NCI-H82 treated with DMSO at 0.1 percent for 48 hours (cell line): ENCODE measurements around the gene TKTL1.
"Not testable (repeated sequence)": the region's sequence is repeated elsewhere in the genome, so short reads cannot be mapped to it uniquely, and the experiment has no call there.

Experiments
- DNase-seq: peaks from one replicate; lab custom pipeline; 2025; ENCODE audit not compliant: unreplicated experiment; lab: John Stamatoyannopoulos, UW

Gene TKTL1, protein sequence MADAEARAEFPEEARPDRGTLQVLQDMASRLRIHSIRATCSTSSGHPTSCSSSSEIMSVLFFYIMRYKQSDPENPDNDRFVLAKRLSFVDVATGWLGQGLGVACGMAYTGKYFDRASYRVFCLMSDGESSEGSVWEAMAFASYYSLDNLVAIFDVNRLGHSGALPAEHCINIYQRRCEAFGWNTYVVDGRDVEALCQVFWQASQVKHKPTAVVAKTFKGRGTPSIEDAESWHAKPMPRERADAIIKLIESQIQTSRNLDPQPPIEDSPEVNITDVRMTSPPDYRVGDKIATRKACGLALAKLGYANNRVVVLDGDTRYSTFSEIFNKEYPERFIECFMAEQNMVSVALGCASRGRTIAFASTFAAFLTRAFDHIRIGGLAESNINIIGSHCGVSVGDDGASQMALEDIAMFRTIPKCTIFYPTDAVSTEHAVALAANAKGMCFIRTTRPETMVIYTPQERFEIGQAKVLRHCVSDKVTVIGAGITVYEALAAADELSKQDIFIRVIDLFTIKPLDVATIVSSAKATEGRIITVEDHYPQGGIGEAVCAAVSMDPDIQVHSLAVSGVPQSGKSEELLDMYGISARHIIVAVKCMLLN

DNA sequence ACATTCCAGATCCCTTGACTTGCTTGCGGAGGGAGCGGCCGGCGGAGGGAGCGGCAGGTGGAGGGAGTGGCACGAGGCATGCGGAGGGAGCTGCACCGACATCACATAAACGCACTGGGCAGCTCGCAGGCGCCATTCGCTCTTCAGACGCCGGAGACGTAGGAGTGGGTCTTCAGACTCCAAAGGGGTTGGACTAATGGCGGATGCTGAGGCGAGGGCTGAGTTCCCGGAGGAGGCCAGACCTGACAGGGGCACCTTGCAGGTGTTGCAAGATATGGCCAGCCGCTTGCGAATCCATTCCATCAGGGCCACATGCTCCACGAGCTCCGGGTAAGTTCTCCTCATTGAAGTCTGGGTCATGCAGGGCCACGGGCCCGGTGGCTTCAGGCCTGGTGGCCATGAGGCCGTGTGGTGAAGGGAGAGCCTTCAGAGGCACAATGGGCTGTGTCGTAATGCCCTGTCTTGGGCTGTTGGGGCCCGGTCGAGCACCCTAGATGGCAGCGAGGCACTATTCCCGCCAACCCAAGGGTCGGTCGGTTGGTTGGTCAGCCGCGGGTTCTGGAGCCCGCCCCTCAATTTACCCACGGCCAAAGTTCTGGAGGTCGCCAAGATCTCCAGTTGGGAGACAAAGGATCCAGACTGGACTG lies at the start of gene TKTL1:
TSS of gene TKTL1 (plus strand) at position 132 of the 647 bp plus-strand sequence. CDS start at position 197, 65 bp downstream.
- DNase-seq: no peak

DNA sequence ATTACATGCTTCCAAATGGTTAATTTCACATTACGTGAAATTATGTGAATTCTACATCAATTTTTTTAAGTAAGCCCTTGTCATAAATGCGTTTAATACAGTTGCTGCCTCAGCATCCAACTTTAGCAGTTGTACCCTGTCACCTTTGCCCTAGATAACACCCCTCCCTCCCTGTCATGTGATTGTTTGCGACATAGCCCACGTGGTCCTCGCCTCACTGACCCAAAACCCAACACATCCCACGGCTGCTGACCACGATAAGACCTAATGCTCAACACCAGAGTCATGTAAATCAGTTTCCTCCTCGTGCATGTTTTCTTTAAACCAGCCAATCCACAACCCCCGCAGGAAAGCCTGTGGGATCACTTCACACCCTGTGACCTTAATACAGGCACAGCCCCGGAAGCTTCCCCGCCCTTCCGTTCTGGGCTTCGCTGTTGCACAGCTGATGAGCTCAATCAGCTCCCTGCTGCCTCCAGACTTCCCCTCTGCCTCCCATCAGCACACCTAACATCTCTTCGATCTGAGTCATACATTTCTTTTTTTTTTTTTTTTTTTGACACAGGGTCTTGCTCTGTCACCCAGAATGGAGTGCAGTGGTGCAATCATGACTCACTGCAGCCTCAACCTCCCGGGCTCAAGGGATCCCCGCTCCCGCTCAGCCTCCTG lies 48.1 kb upstream of the TKTL1 start:
- DNase-seq: not testable (repeated sequence)

DNA sequence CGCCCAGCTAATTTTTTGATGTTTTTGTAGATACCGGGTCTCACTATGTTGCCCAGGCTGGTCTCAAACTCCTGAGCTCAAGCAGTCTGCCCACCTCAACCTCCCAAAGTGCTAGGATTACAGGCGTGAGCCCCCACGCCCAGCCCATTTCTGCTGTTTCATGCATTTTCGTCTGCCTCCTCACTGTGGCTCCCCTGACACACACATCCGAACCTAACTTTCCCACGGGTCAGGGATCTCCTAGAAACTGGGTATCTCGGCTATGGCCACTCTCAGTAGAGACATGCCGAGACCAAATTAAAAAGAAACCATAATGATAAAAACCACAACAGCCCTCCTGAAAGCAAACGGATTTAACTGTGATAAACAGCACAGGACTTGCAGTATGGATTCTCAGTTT lies 47.5 kb upstream of the TKTL1 start:
- not testable (repeated sequence) for DNase-seq

DNA sequence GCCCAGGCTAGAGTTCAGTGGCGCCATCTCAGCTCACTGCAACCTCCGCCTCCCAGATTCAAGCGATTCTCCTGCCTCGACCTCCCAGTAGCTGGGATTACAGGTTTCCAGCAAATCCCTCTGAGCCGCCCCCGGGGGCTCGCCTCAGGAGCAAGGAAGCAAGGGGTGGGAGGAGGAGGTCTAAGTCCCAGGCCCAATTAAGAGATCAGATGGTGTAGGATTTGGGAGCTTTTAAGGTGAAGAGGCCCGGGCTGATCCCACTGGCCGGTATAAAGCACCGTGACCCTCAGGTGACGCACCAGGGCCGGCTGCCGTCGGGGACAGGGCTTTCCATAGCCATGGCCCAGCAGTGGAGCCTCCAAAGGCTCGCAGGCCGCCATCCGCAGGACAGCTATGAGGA lies 38.3 kb upstream of the TKTL1 start, which contains the start of gene OPN1MW3:
TSS of gene OPN1MW3 (plus strand) at position 301 of the 400 bp plus-strand sequence. CDS start at position 339, 38 bp downstream.
- not testable (repeated sequence) for DNase-seq

DNA sequence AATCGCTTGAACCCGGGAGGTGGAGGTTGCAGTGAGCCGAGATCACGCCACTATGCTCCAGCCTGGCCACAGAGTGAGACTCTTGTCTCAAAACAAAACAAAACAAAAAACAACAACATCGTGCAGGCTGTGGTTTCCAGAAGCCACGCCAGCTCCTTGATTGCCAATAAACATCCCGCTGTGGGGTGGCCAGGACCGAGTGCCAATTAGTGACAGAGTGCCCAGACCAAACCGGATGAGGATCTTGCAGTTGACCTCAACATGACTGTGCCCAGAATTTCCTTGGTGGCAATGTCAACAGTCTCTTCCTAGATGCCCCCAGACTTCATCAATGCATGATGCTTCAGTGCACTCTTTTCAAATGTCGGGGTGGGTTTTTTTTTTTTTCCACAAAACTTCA lies 36.9 kb upstream of the TKTL1 start:
- not testable (repeated sequence) for DNase-seq

DNA sequence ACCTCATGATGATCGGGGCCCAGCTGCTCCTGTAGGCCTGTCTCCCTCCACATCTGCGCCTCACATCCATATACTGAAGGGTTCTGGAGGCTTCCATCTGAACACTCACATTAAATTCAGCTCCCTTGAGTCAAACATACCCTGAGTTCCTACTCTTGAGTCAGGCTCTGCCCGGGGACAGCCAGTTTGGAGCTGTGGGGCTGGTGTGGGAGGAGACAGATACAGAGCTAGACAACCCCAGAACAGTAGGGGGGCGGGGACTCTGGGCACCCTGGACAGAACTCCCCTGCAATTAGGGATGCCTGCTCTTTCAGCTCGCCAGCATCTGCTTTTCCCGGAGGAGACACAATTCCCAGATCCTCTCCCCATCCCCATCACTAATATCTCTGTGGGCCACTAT lies 32.5 kb upstream of the TKTL1 start:
- DNase-seq: not testable (repeated sequence)

DNA sequence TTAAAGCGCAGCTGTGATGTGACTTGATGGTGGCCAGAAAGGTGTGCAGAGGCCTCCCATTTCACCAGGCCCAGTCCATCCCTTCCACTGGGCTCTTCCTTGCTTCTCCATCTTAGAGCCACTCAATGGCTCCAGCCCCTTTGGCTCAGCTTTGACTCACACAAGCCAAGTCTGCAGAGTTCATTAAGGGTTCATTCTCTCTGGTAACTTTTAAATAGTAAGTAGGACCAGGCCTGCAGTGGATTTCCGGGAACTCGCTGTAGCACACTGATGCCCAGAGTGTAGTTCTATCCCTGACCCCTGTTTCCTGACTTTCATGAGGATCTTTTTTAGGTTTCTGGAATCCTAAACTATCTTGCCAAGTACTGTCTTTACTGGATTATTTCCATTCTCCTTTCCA lies 26.4 kb upstream of the TKTL1 start:
- not testable (repeated sequence) for DNase-seq

DNA sequence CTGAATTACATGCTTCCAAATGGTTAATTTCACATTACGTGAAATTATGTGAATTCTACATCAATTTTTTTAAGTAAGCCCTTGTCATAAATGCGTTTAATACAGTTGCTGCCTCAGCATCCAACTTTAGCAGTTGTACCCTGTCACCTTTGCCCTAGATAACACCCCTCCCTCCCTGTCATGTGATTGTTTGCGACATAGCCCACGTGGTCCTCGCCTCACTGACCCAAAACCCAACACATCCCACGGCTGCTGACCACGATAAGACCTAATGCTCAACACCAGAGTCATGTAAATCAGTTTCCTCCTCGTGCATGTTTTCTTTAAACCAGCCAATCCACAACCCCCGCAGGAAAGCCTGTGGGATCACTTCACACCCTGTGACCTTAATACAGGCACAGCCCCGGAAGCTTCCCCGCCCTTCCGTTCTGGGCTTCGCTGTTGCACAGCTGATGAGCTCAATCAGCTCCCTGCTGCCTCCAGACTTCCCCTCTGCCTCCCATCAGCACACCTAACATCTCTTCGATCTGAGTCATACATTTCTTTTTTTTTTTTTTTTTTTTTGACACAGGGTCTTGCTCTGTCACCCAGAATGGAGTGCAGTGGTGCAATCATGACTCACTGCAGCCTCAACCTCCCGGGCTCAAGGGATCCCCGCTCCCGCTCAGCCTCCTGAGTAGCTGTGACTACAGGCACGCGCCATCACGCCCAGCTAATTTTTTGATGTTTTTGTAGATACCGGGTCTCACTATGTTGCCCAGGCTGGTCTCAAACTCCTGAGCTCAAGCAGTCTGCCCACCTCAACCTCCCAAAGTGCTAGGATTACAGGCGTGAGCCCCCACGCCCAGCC lies 10.9 kb upstream of the TKTL1 start:
- DNase-seq: not testable (repeated sequence)

DNA sequence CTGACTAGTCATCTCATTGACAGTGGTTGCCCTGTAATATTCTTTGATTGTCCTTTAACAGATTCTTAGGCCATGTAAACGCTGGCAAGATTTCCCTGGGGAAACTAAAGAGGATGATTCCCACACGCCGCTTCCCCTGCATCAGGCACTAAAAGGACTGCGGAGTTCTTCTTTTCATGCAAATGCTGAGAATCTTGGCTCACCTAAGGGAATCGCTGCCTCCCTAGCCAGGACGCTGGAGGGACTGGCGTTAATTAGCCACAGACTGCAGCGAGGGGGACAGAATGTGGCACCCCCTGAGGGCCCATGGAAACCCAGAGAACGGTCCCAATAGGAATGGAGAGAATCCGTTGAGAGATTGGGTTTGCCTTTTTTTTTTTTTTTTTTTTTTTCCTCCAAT lies 9.2 kb upstream of the TKTL1 start:
- not testable (repeated sequence) for DNase-seq

DNA sequence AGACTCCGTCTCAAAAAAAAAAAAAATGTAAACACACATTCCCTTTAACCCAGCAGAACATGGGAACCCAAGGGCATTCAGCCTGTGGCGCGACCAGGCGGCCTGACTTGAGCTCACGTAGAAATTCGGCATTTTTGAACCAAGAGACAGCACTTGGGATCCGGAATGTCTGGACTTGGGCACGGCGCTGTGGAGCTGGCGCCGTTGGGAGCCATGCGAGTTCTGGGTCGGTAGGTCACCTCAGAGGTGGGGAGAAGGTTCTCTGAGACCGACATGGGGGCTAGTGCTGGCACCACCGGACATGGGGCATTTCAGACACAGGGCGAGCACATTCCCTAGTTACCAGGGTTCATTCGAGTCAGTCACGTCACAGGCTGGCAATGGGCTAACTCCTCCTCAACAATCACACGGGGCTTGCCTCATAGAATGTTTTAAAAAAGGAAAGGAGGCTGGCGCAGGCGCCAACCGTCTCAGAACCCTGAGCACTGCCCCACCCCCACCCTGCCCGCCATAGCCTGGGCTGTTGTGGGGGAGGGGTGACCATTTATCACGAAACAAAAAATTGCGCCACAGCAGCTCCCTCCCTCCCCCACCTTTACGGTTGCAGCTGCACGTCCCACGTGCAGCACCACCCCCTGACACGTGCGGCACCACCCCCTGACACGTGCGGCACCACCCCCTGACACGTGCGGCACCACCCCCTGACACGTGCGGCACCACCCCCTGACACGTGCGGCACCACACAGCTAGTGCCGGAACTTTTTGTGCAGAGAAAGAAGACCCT lies 612 bp upstream of the TKTL1 start, which contains the start of gene TEX28:
TSS of gene TEX28 (minus strand) at position 334 of the 784 bp plus-strand sequence. CDS start 3,007 bp downstream, outside the sequence.
- no peak for DNase-seq

DNA sequence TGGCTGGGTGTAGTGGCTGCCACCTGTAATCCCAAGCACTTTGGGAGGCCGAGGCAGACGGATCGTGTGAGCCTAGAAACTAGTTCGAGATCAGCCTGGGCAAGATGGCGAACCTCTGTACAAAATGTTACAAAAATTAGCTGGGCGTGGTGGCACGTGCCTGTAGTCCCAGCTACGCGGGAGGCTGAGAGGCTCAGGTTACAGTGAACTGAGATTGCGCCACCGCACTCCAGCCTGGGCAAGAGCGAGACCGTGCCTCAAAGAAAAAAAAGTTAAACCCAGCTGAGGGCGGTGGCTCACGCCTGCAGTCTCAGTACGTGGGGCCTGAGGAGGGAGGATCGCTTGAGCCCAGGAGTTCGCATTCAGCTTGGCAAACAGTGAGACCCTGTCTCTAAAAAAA lies 1.1 kb downstream of the TKTL1 start:
- no peak for DNase-seq

DNA sequence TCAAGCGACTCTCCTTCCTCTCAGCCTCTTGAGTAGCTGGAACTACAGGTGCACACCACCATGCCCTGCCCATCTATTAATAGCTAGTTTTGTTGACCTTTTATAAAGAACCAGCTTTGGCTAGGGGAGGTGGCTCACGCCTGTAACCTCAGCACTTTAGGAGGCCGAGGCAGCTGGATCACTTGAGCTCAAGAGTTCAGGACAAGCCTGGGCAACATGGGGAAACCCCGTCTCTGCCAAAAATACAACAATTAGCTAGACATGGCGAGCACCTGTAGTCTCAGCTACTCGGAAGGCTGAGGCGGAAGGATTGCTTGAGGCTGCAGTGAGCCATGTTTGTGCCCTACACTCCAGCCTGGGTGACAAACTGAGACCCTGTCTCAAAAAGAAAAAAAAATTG lies 2.7 kb downstream of the TKTL1 start:
- DNase-seq: no peak

DNA sequence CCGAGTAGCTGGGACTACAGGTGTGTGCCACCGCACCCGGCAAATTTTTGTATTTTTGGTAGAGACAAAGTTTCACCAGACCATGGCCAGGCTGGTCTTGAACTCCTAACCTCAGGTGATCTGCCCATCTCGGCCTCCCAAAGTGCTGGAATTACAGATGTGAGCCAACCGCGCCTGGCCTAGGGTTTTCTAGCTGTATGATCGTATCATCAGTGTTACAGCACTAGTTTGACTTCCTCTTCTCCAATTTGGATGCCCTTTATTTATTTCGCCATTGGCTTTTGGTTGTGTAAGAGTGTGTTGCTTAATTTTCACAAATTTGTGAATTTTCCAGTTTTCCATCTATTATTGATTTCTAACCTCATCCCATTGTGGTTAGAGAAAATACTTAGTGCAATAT lies 5.2 kb downstream of the TKTL1 start:
- no peak for DNase-seq

DNA sequence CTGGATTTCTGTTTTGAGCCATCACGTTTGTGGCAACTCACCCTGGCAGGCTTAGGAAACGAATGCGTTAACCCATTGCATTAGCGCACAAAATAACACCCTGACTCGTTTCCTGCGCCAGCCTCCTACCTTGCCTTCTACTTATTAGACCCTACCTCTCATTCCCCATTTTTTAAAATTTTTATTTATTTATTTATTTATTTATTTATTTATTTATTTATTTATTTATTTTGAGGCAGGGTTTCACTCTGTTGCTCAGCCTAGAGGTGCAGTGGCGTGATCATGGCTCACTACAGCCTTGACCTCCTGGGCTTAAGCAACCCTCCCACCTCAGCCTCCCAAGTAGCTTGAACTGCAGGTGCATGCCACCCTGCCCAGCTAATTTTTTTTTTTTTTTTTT lies 7.4 kb downstream of the TKTL1 start:
- not testable (repeated sequence) for DNase-seq

DNA sequence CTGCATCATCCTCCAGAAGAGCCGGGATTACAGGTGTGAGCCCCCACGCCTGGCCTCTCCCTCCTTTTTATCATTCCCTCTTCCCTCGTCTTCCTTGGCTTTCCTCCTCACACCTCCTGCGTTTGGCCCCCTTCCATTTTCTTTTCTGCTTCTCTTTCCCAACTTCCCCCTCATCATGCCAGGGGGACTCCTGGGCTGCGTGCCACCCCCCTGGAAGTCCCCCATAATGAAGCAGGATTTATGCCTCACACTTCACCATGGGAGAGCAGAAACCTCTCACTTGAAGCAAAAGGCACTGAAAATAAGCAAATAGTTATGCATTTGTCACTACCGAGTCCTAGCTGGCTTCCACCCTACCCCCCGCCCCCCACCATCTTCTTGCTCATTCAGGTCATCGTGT lies 7.9 kb downstream of the TKTL1 start:
- DNase-seq: no peak

DNA sequence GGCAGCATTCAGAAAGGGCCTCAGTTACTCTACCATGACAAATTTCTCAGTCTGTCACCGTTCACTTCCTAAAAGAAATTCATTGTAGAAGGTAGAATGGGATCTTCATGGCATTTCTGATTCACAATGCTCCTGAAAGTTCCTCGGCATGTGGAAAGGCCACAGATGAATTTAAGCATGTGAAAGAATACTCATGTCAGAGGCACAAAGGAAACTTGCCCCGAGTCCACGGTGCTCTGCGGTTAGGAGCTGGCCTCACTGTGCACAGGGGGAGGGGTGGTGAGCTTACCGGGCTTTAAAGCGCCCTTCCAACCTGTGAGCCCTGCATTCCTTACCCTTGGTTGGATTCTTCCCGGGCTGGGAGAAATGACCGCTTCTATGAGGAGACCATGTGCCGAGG lies 9.3 kb downstream of the TKTL1 start:
- DNase-seq: no peak

DNA sequence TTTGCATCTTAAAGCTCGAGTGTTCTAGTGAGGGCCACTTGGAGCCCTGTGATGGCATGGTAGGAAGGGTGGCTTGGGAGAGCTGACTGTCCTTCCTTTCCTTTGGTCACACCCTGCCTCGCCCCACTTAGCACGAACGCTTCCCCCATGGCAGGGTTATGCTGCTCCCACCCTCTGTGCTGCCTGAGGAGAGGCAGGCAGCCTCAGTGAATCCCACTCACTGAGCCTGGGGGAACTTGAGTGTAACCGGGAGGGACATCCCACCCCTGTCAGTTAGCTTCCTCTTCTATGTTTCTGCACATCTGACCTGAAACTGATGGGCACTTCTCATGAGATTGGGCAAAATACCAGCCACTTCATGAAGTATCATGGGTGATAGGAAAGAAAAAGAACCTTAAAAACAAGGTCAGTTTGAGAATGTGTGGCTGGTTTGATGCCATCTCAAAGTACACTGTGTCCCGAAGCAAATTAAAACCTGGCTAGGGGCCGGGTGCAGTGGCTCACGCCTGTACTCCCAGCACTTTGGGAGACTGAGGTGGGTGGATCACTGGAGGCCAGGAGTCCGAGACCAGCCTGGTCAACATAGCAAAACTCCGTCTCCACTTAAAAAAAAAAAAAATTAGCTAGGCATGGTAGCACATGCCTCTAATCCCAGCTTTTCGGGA lies 10.1 kb downstream of the TKTL1 start:
- DNase-seq: no peak

DNA sequence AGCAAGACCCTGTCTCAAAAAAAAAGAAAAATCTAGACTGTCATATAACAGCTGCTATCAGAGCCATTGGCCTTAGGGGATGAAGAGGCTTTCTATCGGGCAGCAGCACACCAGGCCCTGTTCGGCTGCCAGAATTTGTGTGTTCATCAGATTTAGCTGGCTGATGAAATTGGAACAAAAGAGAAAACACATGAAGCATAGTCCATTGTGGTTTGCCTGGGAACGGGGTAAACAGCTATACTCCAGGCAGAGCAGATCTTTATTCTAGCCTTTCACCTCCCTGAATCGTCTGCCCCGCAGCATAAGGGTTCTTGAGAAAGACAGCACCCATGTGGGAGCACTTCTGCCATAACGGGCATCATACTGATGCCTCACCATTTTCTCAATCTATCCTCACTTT lies 11.6 kb downstream of the TKTL1 start:
- no peak for DNase-seq
